A673 (cell line): Measurements from ENCODE around the gene UFL1. TPM values are rescaled to one million over a fixed set of nuclear protein-coding genes. Genes with fewer than 3 reads are reported as not detected.

Source experiments
- BruUV-seq: library from RNA; stranded (reverse); fragments of 400-500 nt; replicated peaks from 2 replicates; lab custom pipeline; 2021; lab: Mats Ljungman, UMichigan
- CTCF ChIA-PET: fragments of 300-600 bp; sonication (Branson Sonifier 250); formaldehyde crosslinking; loops from one replicate; lab custom pipeline; 2022; ENCODE audit warnings: antibody characterized with exemption; lab: Charles Lee
- POLR2A ChIA-PET: fragments of 300-600 bp; sonication (Branson Sonifier 250); formaldehyde crosslinking; loops from one replicate; lab custom pipeline; 2022; ENCODE audit warnings: antibody characterized with exemption; ENCODE audit not compliant: low non-redundant PET; lab: Charles Lee
- DNase-seq: peaks from one replicate; pipeline ENCODE4 v3.0.0-alpha.2; 2015; ENCODE audit warnings: low spot score
- H3K27ac ChIP-seq: fragments of 200-600 bp; sonication (generic); 2 replicates; pipeline ENCODE4 v1.5.1; 2016; ENCODE audit warnings: mixed run types, low read depth, mild to moderate bottlenecking, mixed read lengths, antibody characterized with exemption, low read length; ENCODE audit not compliant: poor library complexity, severe bottlenecking
- H3K27me3 ChIP-seq: fragments of 200-600 bp; sonication (generic); replicated peaks from 2 replicates; pipeline ENCODE4 v1.6.1; 2017; ENCODE audit warnings: mixed run types, low read depth, mild to moderate bottlenecking, mixed read lengths, antibody characterized with exemption, low read length; ENCODE audit not compliant: insufficient read depth, poor library complexity
- H3K36me3 ChIP-seq: fragments of 200-600 bp; sonication (generic); 2 replicates; pipeline ENCODE4 v1.6.1; 2016; ENCODE audit warnings: mixed run types, mild to moderate bottlenecking, mixed read lengths, antibody characterized with exemption, low read length; ENCODE audit not compliant: insufficient read depth, poor library complexity, severe bottlenecking
- H3K4me1 ChIP-seq: fragments of 200-600 bp; sonication (generic); 2 replicates; pipeline ENCODE4 v1.6.1; 2017; ENCODE audit warnings: mixed run types, mild to moderate bottlenecking, mixed read lengths, antibody characterized with exemption, low read length; ENCODE audit not compliant: insufficient read depth, poor library complexity, severe bottlenecking
- H3K4me3 ChIP-seq: fragments of 200-600 bp; sonication (generic); 2 replicates; pipeline ENCODE4 v1.5.1; 2016; ENCODE audit warnings: low read depth, mixed run types, mild to moderate bottlenecking, mixed read lengths, low read length; ENCODE audit not compliant: poor library complexity, severe bottlenecking
- H3K9me3 ChIP-seq: fragments of 200-600 bp; sonication (generic); 2 replicates; pipeline ENCODE4 v1.6.1; 2016; ENCODE audit warnings: mixed run types, low read depth, mild to moderate bottlenecking, mixed read lengths, antibody characterized with exemption, low read length; ENCODE audit not compliant: poor library complexity, severe bottlenecking
- EZH2 ChIP-seq: fragments of 200-600 bp; sonication (generic); IDR thresholded peaks from 2 replicates; pipeline ENCODE4 v1.6.1; 2017; ENCODE audit warnings: borderline replicate concordance, low read depth, mild to moderate bottlenecking, mixed read lengths, antibody characterized with exemption, low read length; ENCODE audit not compliant: poor library complexity, severe bottlenecking
- intact Hi-C: fragments of 100-400 bp; cut with micrococcal nuclease; formaldehyde crosslinking; loops from one replicate; pipeline ENCODE4 v1.10.0; 2022; ENCODE audit not compliant: unreplicated experiment
- total RNA-seq: library from RNA; stranded (reverse); gene quantifications from 2 replicates; pipeline ENCODE4 v1.2.3, GENCODE V29; 2021
- TF ChIP-seq, protein P1 (sequence below): fragments of 300-800, 200-600 bp; sonication (generic); conservative IDR thresholded peaks from 2 replicates; pipeline ENCODE4 v1.5.1; 2017; ENCODE audit warnings: low read depth, mild to moderate bottlenecking, antibody characterized with exemption, low read length, moderate library complexity, mixed read lengths

UFL1 gene
- total RNA-seq, 1 experiment from 2014 or later: 19.6 TPM

DNA sequence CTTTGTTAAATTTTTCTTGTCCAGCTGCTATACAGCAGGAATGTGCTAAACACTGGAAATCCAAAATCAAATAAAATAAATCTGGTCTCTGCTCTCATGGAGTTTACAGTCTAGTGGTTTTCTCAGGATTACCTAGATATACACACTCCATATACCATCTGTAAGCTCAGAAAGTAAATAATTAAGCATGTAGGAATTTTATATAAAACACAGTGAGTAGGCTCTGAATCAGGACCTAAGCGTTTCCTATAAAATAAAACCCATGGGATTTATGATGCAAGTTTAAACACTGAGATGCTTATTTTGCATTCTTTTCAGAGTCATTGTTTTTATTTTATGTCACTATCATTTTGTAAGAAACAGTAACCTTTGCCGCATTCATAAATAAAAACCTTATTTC, 29.7 kb upstream of the UFL1 start:
- Histone ChIP-seq H3K27me3 (no peaks in the 10 kb centered on the region), H3K4me1 (no peaks in the 10 kb centered on the region), H3K36me3 (no peaks in the 10 kb centered on the region), H3K27ac (no peak overlapping the region), H3K9me3 (peaks cover 1% of the 10 kb centered on the region), H3K4me3 (no peak overlapping the region)
- TF ChIP-seq, protein P1, sequence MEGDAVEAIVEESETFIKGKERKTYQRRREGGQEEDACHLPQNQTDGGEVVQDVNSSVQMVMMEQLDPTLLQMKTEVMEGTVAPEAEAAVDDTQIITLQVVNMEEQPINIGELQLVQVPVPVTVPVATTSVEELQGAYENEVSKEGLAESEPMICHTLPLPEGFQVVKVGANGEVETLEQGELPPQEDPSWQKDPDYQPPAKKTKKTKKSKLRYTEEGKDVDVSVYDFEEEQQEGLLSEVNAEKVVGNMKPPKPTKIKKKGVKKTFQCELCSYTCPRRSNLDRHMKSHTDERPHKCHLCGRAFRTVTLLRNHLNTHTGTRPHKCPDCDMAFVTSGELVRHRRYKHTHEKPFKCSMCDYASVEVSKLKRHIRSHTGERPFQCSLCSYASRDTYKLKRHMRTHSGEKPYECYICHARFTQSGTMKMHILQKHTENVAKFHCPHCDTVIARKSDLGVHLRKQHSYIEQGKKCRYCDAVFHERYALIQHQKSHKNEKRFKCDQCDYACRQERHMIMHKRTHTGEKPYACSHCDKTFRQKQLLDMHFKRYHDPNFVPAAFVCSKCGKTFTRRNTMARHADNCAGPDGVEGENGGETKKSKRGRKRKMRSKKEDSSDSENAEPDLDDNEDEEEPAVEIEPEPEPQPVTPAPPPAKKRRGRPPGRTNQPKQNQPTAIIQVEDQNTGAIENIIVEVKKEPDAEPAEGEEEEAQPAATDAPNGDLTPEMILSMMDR: no peak
- ChIA-PET CTCF (no interaction called here), POLR2A (no interaction called here)
- no TSS peak for BruUV-seq
- DNase-seq: no peak
- intact Hi-C loops: no loop called here

GRCh38 chr6:96499781-96500180, 21.8 kb upstream of the UFL1 start:
- ChIA-PET POLR2A (no interaction called here), CTCF (no interaction called here)
- Histone ChIP-seq H3K27ac (no peak overlapping the region), H3K4me3 (no peak overlapping the region), H3K27me3 (no peaks in the 10 kb centered on the region), H3K36me3 (no peaks in the 10 kb centered on the region), H3K9me3 (no peaks in the 10 kb centered on the region), H3K4me1 (no peaks in the 10 kb centered on the region)
- intact Hi-C loops: no loop called here
- no peak for DNase-seq
- BruUV-seq: no TSS peak
- TF ChIP-seq, protein P1: no peak
- no peak for TF ChIP-seq EZH2

- Histone ChIP-seq H3K27ac (no peak overlapping the region), H3K36me3 (no peaks in the 10 kb centered on the region), H3K4me1 (no peaks in the 10 kb centered on the region), H3K4me3 (no peak overlapping the region), H3K9me3 (no peaks in the 10 kb centered on the region), H3K27me3 (no peaks in the 10 kb centered on the region)
- ChIA-PET POLR2A (no interaction called here), CTCF (no interaction called here)
- no peak for DNase-seq
- BruUV-seq: no TSS peak
- TF ChIP-seq EZH2: no peak
- TF ChIP-seq, protein P1: no peak
- intact Hi-C loops: no loop called here
These were observed 18.7 kb upstream of the UFL1 start for GRCh38 chr6:96502915-96503314.
